K562 (cell line): ENCODE data around the gene NBEA.

ENCODE experiments used
- CBX5 ChIP-seq: IDR thresholded peaks from 2 replicates; pipeline ENCODE4 v1.6.1; 2014; ENCODE audit warnings: low read depth, borderline replicate concordance
- CHCHD3 ChIP-seq: fragments of 250-450 bp; sonication (Bioruptor Pico); IDR thresholded peaks from 2 replicates; pipeline ENCODE4 v2.1.2; 2022; ENCODE audit warnings: mild to moderate bottlenecking
- CTCF ChIP-seq, 3 experiments: IDR thresholded peaks in 2 of 3; conservative IDR thresholded peaks in 1 of 3; 2 replicates each; pipeline ENCODE4 v1.5.1; 2011 to 2012; ENCODE audit warnings: low read length in 3 of 3, mild to moderate bottlenecking in 3 of 3, control low read depth in 2 of 3, improper control_type of control experiment in 1 of 3, inconsistent platforms in 1 of 3, low read depth in 1 of 3, mixed read lengths in 1 of 3, moderate library complexity in 1 of 3; ENCODE audit not compliant: insufficient read depth in 2 of 3
- EP300 ChIP-seq: IDR thresholded peaks from 2 replicates; pipeline ENCODE4 v1.6.1; 2012; ENCODE audit warnings: low read length, improper control_type of control experiment
- EZH2 ChIP-seq: IDR thresholded peaks from 2 replicates; pipeline ENCODE4 v1.6.1; 2012; ENCODE audit warnings: low read depth, mild to moderate bottlenecking, inconsistent platforms, low read length, borderline replicate concordance
- POU5F1 ChIP-seq: fragments of 150-350 bp; IDR thresholded peaks from 2 replicates; pipeline ENCODE4 v1.6.1; 2014; ENCODE audit warnings: borderline replicate concordance, low read length, low read depth, mild to moderate bottlenecking; ENCODE audit not compliant: partially characterized antibody
- TBP ChIP-seq: optimal IDR thresholded peaks from 2 replicates; pipeline ENCODE3; 2011; ENCODE audit warnings: low read depth, low read length, improper control_type of control experiment
- TEAD4 ChIP-seq, 2 experiments: sonication (generic) in 1 of 2; formaldehyde crosslinking in 1 of 2; IDR thresholded peaks; 2 replicates each; pipeline versions ENCODE4 v1.6.1 to v1.8.0; 2012 to 2022; ENCODE audit warnings: borderline replicate concordance in 1 of 2, inconsistent platforms in 1 of 2, low read length in 1 of 2, mild to moderate bottlenecking in 1 of 2, missing genetic modification reagents in 1 of 2
- ZBTB43 ChIP-seq: sonication (generic); formaldehyde crosslinking; IDR thresholded peaks from 2 replicates; pipeline ENCODE4 v1.8.0; 2023; ENCODE audit warnings: mild to moderate bottlenecking, missing genetic modification reagents
- ZNF134 ChIP-seq: fragments of 250-450 bp; sonication (Bioruptor Pico); conservative IDR thresholded peaks from 2 replicates; pipeline ENCODE4 v1.4.0; 2020
- ZNF384 ChIP-seq: IDR thresholded peaks from 2 replicates; pipeline ENCODE4 v1.6.1; 2012; ENCODE audit warnings: low read depth, low read length, improper control_type of control experiment
- TF ChIP-seq, protein P1 (sequence below): sonication (generic); formaldehyde crosslinking; IDR thresholded peaks from 2 replicates; pipeline ENCODE4 v1.5.0; 2020; ENCODE audit warnings: missing genetic modification reagents
- TF ChIP-seq, protein P2 (sequence below): sonication (generic); formaldehyde crosslinking; IDR thresholded peaks from 2 replicates; pipeline ENCODE4 v1.8.1; 2023; ENCODE audit warnings: mild to moderate bottlenecking, missing genetic modification reagents
- TF ChIP-seq, protein P3 (sequence below): fragments of 450-650 bp; IDR thresholded peaks from 2 replicates; pipeline ENCODE4 v1.6.1; 2018; ENCODE audit not compliant: partially characterized antibody

DNA sequence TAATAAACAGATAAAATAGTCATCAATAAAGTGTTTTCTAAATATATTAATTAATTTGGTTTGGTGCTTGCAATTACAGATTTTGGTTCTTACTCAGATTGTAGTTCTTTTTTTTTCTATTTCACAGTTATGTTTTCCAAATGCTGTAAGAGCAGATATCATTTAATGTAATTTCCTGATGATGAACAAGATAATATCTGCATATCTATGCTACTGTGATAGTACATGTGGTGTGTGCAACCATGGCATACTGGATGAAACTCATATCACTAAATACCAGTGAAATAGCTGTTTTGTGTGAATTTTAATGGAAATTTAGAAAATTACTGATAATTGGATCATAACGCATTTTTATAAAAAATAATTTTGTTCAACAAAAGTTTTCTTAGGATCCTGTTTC lies 623.2 kb downstream of the NBEA start:
- TF ChIP-seq ZNF384 (no peak), ZNF134 (CRISPR knock-in tag) (no peak), TBP (no peak), CTCF (IDR thresholded peaks at IDR 0.05 in 2 of 3, conservative IDR thresholded peaks at IDR 0.05 in 1 of 3; ENCODE audit: insufficient read depth in 2 of 3, low read depth in 1 of 3, low read length in 3 of 3) (no peak), CBX5 (no peak), EZH2 (no peak), ZBTB43 (CRISPR knock-in tag) (no peak), CHCHD3 (CRISPR knock-in tag) (no peak), POU5F1 (no peak), EP300 (no peak), TEAD4 (IDR thresholded peaks at IDR 0.05; ENCODE audit: low read length) (no peak), TEAD4 (CRISPR knock-in tag; IDR thresholded peaks at IDR 0.05; ENCODE audit: borderline replicate concordance) (no peak)
- TF ChIP-seq, protein P1, sequence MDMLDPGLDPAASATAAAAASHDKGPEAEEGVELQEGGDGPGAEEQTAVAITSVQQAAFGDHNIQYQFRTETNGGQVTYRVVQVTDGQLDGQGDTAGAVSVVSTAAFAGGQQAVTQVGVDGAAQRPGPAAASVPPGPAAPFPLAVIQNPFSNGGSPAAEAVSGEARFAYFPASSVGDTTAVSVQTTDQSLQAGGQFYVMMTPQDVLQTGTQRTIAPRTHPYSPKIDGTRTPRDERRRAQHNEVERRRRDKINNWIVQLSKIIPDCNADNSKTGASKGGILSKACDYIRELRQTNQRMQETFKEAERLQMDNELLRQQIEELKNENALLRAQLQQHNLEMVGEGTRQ (CRISPR knock-in tag), result no peak
- TF ChIP-seq, protein P2, sequence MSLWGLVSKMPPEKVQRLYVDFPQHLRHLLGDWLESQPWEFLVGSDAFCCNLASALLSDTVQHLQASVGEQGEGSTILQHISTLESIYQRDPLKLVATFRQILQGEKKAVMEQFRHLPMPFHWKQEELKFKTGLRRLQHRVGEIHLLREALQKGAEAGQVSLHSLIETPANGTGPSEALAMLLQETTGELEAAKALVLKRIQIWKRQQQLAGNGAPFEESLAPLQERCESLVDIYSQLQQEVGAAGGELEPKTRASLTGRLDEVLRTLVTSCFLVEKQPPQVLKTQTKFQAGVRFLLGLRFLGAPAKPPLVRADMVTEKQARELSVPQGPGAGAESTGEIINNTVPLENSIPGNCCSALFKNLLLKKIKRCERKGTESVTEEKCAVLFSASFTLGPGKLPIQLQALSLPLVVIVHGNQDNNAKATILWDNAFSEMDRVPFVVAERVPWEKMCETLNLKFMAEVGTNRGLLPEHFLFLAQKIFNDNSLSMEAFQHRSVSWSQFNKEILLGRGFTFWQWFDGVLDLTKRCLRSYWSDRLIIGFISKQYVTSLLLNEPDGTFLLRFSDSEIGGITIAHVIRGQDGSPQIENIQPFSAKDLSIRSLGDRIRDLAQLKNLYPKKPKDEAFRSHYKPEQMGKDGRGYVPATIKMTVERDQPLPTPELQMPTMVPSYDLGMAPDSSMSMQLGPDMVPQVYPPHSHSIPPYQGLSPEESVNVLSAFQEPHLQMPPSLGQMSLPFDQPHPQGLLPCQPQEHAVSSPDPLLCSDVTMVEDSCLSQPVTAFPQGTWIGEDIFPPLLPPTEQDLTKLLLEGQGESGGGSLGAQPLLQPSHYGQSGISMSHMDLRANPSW, result no peak
- TF ChIP-seq, protein P3, sequence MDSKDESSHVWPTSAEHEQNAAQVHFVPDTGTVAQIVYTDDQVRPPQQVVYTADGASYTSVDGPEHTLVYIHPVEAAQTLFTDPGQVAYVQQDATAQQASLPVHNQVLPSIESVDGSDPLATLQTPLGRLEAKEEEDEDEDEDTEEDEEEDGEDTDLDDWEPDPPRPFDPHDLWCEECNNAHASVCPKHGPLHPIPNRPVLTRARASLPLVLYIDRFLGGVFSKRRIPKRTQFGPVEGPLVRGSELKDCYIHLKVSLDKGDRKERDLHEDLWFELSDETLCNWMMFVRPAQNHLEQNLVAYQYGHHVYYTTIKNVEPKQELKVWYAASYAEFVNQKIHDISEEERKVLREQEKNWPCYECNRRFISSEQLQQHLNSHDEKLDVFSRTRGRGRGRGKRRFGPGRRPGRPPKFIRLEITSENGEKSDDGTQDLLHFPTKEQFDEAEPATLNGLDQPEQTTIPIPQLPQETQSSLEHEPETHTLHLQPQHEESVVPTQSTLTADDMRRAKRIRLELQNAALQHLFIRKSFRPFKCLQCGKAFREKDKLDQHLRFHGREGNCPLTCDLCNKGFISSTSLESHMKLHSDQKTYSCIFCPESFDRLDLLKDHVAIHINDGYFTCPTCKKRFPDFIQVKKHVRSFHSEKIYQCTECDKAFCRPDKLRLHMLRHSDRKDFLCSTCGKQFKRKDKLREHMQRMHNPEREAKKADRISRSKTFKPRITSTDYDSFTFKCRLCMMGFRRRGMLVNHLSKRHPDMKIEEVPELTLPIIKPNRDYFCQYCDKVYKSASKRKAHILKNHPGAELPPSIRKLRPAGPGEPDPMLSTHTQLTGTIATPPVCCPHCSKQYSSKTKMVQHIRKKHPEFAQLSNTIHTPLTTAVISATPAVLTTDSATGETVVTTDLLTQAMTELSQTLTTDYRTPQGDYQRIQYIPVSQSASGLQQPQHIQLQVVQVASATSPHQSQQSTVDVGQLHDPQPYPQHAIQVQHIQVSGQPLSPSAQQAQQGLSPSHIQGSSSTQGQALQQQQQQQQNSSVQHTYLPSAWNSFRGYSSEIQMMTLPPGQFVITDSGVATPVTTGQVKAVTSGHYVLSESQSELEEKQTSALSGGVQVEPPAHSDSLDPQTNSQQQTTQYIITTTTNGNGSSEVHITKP, result no peak
